ENCODE measurements around the gene RBFOX2.
A peak's percentile ranks its signal among the peaks of the same experiment; 100 is the strongest.

The RBFOX2 gene

DNA sequence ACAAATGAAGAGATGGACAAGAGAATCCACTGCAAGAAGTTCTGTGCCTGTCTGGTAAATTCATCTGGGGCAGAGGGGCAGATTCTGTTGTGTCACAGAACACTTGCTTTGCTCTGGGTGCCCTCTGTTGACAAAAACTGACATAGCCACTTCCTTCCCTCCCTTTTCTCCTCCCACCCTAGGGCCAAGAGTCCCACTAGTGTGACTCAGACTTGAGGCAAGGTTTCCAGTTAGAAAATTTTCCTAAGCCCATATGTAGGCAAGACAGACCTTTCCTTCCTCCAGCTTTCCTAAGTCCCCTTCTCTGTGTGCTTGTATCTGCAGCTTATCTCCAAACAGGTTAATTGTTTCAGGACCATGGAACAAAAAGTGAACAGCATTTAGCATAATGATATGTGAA is 106.8 kb downstream of the RBFOX2 start:
- Histone ChIP-seq H3K27me3 (ENCODE audit: control insufficient read depth, insufficient read depth, low read length) (no peaks in the 10 kb centered on the region), H3K36me3 (ENCODE audit: control insufficient read depth, insufficient read depth, low read length) (no peaks in the 10 kb centered on the region), H3K9ac (no peak overlapping the region), H2AFZ (no peak overlapping the region), H3K4me1 (peaks cover 10% of the 10 kb centered on the region), H3K4me3 (ENCODE audit: low read depth, low read length) (no peak overlapping the region), H3K9me3 (ENCODE audit: control insufficient read depth, low read length) (no peaks in the 10 kb centered on the region), H3K79me2 (peaks cover 50% of the 10 kb centered on the region), H3K27ac (no peak overlapping the region), H3K4me2 (ENCODE audit: low read length) (no peak overlapping the region)
- TF ChIP-seq, protein P1, sequence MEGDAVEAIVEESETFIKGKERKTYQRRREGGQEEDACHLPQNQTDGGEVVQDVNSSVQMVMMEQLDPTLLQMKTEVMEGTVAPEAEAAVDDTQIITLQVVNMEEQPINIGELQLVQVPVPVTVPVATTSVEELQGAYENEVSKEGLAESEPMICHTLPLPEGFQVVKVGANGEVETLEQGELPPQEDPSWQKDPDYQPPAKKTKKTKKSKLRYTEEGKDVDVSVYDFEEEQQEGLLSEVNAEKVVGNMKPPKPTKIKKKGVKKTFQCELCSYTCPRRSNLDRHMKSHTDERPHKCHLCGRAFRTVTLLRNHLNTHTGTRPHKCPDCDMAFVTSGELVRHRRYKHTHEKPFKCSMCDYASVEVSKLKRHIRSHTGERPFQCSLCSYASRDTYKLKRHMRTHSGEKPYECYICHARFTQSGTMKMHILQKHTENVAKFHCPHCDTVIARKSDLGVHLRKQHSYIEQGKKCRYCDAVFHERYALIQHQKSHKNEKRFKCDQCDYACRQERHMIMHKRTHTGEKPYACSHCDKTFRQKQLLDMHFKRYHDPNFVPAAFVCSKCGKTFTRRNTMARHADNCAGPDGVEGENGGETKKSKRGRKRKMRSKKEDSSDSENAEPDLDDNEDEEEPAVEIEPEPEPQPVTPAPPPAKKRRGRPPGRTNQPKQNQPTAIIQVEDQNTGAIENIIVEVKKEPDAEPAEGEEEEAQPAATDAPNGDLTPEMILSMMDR (IDR thresholded peaks at IDR 0.05), result peak; percentile 48

DNA sequence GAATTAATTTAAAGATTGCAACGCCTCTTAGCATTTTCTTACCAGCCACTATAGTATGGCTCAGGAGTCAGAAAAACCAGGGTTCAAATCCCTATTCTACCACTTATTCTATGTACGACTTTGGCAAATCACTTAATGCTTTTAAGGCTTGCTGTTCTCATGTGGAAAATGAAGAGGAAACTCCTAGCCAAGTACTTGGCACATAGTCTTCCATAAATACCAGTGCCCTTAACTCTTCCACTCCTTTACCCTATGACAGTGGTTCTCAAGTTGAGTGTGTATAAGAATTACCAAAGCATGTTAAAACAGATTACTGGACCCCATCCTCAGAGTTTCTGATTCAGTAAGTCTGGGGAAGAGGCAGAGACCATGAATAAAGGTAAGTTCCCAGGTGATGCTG is 107.6 kb downstream of the RBFOX2 start:
- Histone ChIP-seq H3K27me3 (ENCODE audit: control insufficient read depth, insufficient read depth, low read length) (no peaks in the 10 kb centered on the region), H3K36me3 (ENCODE audit: control insufficient read depth, insufficient read depth, low read length) (no peaks in the 10 kb centered on the region), H3K79me2 (peaks cover 54% of the 10 kb centered on the region), H3K4me3 (ENCODE audit: low read depth, low read length) (no peak overlapping the region), H2AFZ (no peak overlapping the region), H3K9ac (no peak overlapping the region), H3K4me1 (peaks cover 13% of the 10 kb centered on the region), H3K4me2 (ENCODE audit: low read length) (no peak overlapping the region), H3K27ac (no peak overlapping the region), H3K9me3 (ENCODE audit: control insufficient read depth, low read length) (no peaks in the 10 kb centered on the region)
- TF ChIP-seq, protein P1 (IDR thresholded peaks at IDR 0.05), result no peak

DNA sequence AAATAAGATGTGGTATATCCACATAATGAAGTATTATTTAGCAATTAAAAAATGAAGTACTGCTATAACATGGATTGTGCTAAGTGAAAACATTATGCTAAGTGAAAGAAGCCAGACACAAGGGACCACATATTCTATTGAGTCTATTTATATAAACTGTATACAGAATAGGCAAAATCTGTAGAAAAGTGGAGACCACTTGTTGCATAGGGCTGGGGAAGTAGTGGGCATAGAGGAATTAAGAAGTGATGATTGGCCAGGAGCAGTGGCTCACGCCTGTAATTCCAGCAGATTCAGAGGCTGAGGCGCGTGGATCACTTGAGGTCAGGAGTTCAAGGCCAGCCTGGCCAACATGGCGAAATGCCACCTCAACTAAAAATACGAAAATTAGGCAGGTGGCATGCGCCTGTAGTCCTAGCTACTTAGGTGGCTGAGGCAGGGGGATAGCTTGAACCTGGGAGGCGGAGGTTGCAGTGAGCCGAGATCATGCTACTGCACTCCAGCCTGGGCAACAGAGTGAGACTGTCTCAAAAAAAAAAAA is 109.6 kb downstream of the RBFOX2 start:
- no peaks in the 10 kb centered on the region for H3K27me3 ChIP-seq (ENCODE audit: control insufficient read depth, insufficient read depth, low read length)

DNA sequence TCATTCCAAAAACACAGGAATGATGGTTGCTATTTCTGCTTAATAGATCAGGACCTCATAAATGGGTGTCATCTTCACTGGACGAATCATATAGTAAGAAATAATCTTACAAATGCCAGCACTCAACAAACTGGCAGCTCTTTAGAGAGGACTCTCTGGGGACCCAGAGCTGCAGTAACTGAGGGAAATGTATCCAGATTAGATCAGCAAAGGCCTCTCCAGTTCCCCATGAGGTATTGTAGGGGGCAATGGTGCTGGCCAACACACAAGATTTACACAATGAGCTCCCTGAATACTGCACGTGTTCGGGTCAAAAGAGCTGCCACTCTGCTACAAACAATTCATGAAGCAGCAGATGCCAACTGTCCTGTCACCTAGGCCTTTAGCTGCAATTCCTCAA is 110.2 kb downstream of the RBFOX2 start:
- Histone ChIP-seq H3K4me3 (ENCODE audit: low read depth, low read length) (no peak overlapping the region), H3K27me3 (ENCODE audit: control insufficient read depth, insufficient read depth, low read length) (no peaks in the 10 kb centered on the region), H3K27ac (no peak overlapping the region), H3K9ac (no peak overlapping the region), H3K36me3 (ENCODE audit: control insufficient read depth, insufficient read depth, low read length) (no peaks in the 10 kb centered on the region), H3K9me3 (ENCODE audit: control insufficient read depth, low read length) (no peaks in the 10 kb centered on the region), H3K79me2 (peaks cover 50% of the 10 kb centered on the region), H3K4me2 (ENCODE audit: low read length) (no peak overlapping the region), H2AFZ (no peak overlapping the region), H3K4me1 (peaks cover 25% of the 10 kb centered on the region)
- TF ChIP-seq, protein P1 (IDR thresholded peaks at IDR 0.05), result no peak

More for the DNA sequence above, 109.6 kb downstream of the RBFOX2 start:
- TF ChIP-seq, protein P1 (IDR thresholded peaks at IDR 0.05), result no peak
- no peaks in the 10 kb centered on the region for H3K36me3 ChIP-seq (ENCODE audit: control insufficient read depth, insufficient read depth, low read length)
- no peak overlapping the region for H3K4me3 ChIP-seq (ENCODE audit: low read depth, low read length)
- H3K27ac ChIP-seq, result no peak overlapping the region
- no peak overlapping the region for H2AFZ ChIP-seq
- no peak overlapping the region for H3K4me2 ChIP-seq (ENCODE audit: low read length)
- peaks cover 22% of the 10 kb centered on the region for H3K4me1 ChIP-seq
- peaks cover 52% of the 10 kb centered on the region for H3K79me2 ChIP-seq
- no peaks in the 10 kb centered on the region for H3K9me3 ChIP-seq (ENCODE audit: control insufficient read depth, low read length)
- no peak overlapping the region for H3K9ac ChIP-seq

DNA sequence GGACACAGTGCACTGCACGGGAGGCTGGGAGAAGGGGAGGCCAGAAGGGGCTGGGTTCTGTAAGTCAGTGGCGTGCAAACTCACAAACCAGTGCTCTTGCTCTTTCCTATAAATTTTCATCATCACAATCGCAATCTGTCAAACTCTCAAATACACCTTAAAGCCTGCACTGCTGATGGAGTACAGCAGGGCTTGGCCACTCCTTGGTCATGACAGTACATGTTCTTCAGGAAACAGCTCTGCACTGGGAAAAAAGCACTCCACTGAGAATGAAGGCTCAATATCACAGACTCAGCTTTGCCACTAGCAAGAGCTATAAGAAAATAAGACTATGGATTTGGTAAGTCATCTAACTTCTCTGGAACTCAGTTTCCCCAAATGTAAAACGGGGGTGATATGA is 111.0 kb downstream of the RBFOX2 start:
- TF ChIP-seq, protein P1 (IDR thresholded peaks at IDR 0.05), result no peak
- H3K4me3 ChIP-seq (ENCODE audit: low read depth, low read length), result no peak overlapping the region
- no peaks in the 10 kb centered on the region for H3K36me3 ChIP-seq (ENCODE audit: control insufficient read depth, insufficient read depth, low read length)
- H3K9ac ChIP-seq, result no peak overlapping the region
- H3K9me3 ChIP-seq (ENCODE audit: control insufficient read depth, low read length), result no peaks in the 10 kb centered on the region
- peaks cover 25% of the 10 kb centered on the region for H3K4me1 ChIP-seq
- H3K79me2 ChIP-seq, result peaks cover 44% of the 10 kb centered on the region
- H2AFZ ChIP-seq, result no peak overlapping the region
- H3K4me2 ChIP-seq (ENCODE audit: low read length), result no peak overlapping the region
- no peak overlapping the region for H3K27ac ChIP-seq
- no peaks in the 10 kb centered on the region for H3K27me3 ChIP-seq (ENCODE audit: control insufficient read depth, insufficient read depth, low read length)
